ENCODE measurements around the gene KPNA5. TPM values are rescaled to one million over a fixed set of nuclear protein-coding genes. Genes with fewer than 3 reads are reported as not detected.

KPNA5 gene
- total and polyA plus RNA-seq, 5 donors: 3.1 to 15.2 (median 12.4) TPM

GRCh38 chr6:116763048-116763447 is 82.0 kb downstream of the KPNA5 start:
- H3K27ac ChIP-seq (ENCODE audit: low read length): no peak overlapping the region
- H3K4me1 ChIP-seq (ENCODE audit: control insufficient read depth, insufficient read depth, low read length): no peaks in the 10 kb centered on the region
- DNase-seq: no peak
- intact Hi-C loops (cut with DNase I): no loop called here
- no peaks in the 10 kb centered on the region for H3K9me3 ChIP-seq (ENCODE audit: control insufficient read depth, low read length)
- H3K4me3 ChIP-seq (ENCODE audit: low read length): no peak overlapping the region
- no peak for ATAC-seq
- H3K27me3 ChIP-seq (ENCODE audit: control insufficient read depth, insufficient read depth): no peaks in the 10 kb centered on the region

- H3K27me3 ChIP-seq (ENCODE audit: control insufficient read depth, insufficient read depth): no peaks in the 10 kb centered on the region
- 80% methylated on average over 11 of the region's 11 CpGs for WGBS
- no peaks in the 10 kb centered on the region for H3K4me1 ChIP-seq (ENCODE audit: control insufficient read depth, insufficient read depth, low read length)
- no peaks in the 10 kb centered on the region for H3K9me3 ChIP-seq (ENCODE audit: control insufficient read depth, low read length)
- peak in 1 of 3 donors; percentile 51 for DNase-seq
- peak overlapping the region; percentile 55 for H3K4me3 ChIP-seq (ENCODE audit: low read length)
- peak in 1 of 2 donors; percentile 64 for ATAC-seq
- intact Hi-C loops (cut with DNase I): no loop called here
- no peak overlapping the region for H3K27ac ChIP-seq (ENCODE audit: low read length)
Measured at GRCh38 chr6:116763906-116764628, 83.1 kb downstream of the KPNA5 start.

- WGBS: 20% methylated on average over 19 of the region's 19 CpGs
- no peaks in the 10 kb centered on the region for H3K27me3 ChIP-seq (ENCODE audit: control insufficient read depth, insufficient read depth)
Measured at GRCh38 chr6:116764629-116764960, 83.6 kb downstream of the KPNA5 start.

GRCh38 chr6:116764961-116765841 is 84.2 kb downstream of the KPNA5 start, which contains the start of gene FAM162B:
FAM162B (minus strand) TSS chr6:116765719; CDS start chr6:116765576, 143 bp downstream.
- ATAC-seq (peak; percentile 85 to 91), DNase-seq (peak; percentile 46 to 83 (median 75))
- whole genome bisulfite sequencing: 2% methylated on average over 89 of the region's 89 CpGs
- Histone ChIP-seq H3K4me1 (ENCODE audit: control insufficient read depth, insufficient read depth, low read length) (no peaks in the 10 kb centered on the region), H3K27ac (ENCODE audit: low read length) (no peak within 1 kb of the TSS), H3K27me3 (ENCODE audit: control insufficient read depth, insufficient read depth) (no peaks in the 10 kb centered on the region), H3K4me3 (ENCODE audit: low read length) (peak within 1 kb of the TSS; percentile 55), H3K9me3 (ENCODE audit: control insufficient read depth, low read length) (no peaks in the 10 kb centered on the region)
- intact Hi-C loops (cut with DNase I): no loop called here

More at GRCh38 chr6:116764629-116764960, 83.6 kb downstream of the KPNA5 start:
- no peaks in the 10 kb centered on the region for H3K9me3 ChIP-seq (ENCODE audit: control insufficient read depth, low read length)
- peak; percentile 51 to 67 for ATAC-seq
- DNase-seq: peak in 2 of 3 donors; percentile 21 to 59
- no peaks in the 10 kb centered on the region for H3K4me1 ChIP-seq (ENCODE audit: control insufficient read depth, insufficient read depth, low read length)
- H3K27ac ChIP-seq (ENCODE audit: low read length): no peak overlapping the region
- H3K4me3 ChIP-seq (ENCODE audit: low read length): peak overlapping the region; percentile 55
- intact Hi-C loops (cut with DNase I): no loop called here

- Histone ChIP-seq H3K9me3 (ENCODE audit: control insufficient read depth, low read length) (no peaks in the 10 kb centered on the region), H3K4me1 (ENCODE audit: control insufficient read depth, insufficient read depth, low read length) (no peaks in the 10 kb centered on the region), H3K27ac (ENCODE audit: low read length) (no peak overlapping the region), H3K27me3 (ENCODE audit: control insufficient read depth, insufficient read depth) (no peaks in the 10 kb centered on the region), H3K4me3 (ENCODE audit: low read length) (no peak overlapping the region)
- ATAC-seq: no peak
- DNase-seq: no peak
- WGBS: 65% methylated on average over 5 of the region's 5 CpGs
- intact Hi-C loops (cut with DNase I): no loop called here
Measured at GRCh38 chr6:116766506-116767176, 85.6 kb downstream of the KPNA5 start.

- H3K4me1 ChIP-seq (ENCODE audit: control insufficient read depth, insufficient read depth, low read length): no peaks in the 10 kb centered on the region
- H3K9me3 ChIP-seq (ENCODE audit: control insufficient read depth, low read length): no peaks in the 10 kb centered on the region
- no peak overlapping the region for H3K27ac ChIP-seq (ENCODE audit: low read length)
- DNase-seq (no peak), ATAC-seq (no peak)
- intact Hi-C loops (cut with DNase I): no loop called here
- WGBS: 44% methylated on average over 2 of the region's 2 CpGs
- H3K4me3 ChIP-seq (ENCODE audit: low read length): no peak overlapping the region
- H3K27me3 ChIP-seq (ENCODE audit: control insufficient read depth, insufficient read depth): no peaks in the 10 kb centered on the region
Measured at GRCh38 chr6:116767715-116768114, 86.7 kb downstream of the KPNA5 start.

GRCh38 chr6:116772450-116772849 is 91.4 kb downstream of the KPNA5 start:
- no peaks in the 10 kb centered on the region for H3K27me3 ChIP-seq (ENCODE audit: control insufficient read depth, insufficient read depth)
- intact Hi-C loops (cut with DNase I): loop anchor here in 2 of 4 donors (10.0 kb wide), 2 partner anchors 72 to 182 kb away; no protein-coding TSS in a partner anchor
- H3K27ac ChIP-seq (ENCODE audit: low read length): no peak overlapping the region
- WGBS: 78% methylated on average over 1 of the region's 1 CpG
- H3K4me3 ChIP-seq (ENCODE audit: low read length): no peak overlapping the region
- no peaks in the 10 kb centered on the region for H3K4me1 ChIP-seq (ENCODE audit: control insufficient read depth, insufficient read depth, low read length)
- no peaks in the 10 kb centered on the region for H3K9me3 ChIP-seq (ENCODE audit: control insufficient read depth, low read length)
- ATAC-seq (no peak), DNase-seq (no peak)

GRCh38 chr6:116773886-116774285 is 92.9 kb downstream of the KPNA5 start:
- H3K4me3 ChIP-seq (ENCODE audit: low read length): no peak overlapping the region
- no peak for DNase-seq
- WGBS: 61% methylated on average over 1 of the region's 1 CpG
- no peak overlapping the region for H3K27ac ChIP-seq (ENCODE audit: low read length)
- no peaks in the 10 kb centered on the region for H3K4me1 ChIP-seq (ENCODE audit: control insufficient read depth, insufficient read depth, low read length)
- intact Hi-C loops (cut with DNase I): loop anchor here in 2 of 4 donors (10.0 kb wide), 2 partner anchors 71 to 181 kb away; no protein-coding TSS in a partner anchor
- H3K27me3 ChIP-seq (ENCODE audit: control insufficient read depth, insufficient read depth): no peaks in the 10 kb centered on the region
- no peaks in the 10 kb centered on the region for H3K9me3 ChIP-seq (ENCODE audit: control insufficient read depth, low read length)
- no peak for ATAC-seq

GRCh38 chr6:116779573-116780164 is 98.7 kb downstream of the KPNA5 start:
- no peak for ATAC-seq
- DNase-seq: no peak
- H3K9me3 ChIP-seq (ENCODE audit: control insufficient read depth, low read length): no peaks in the 10 kb centered on the region
- no peaks in the 10 kb centered on the region for H3K27me3 ChIP-seq (ENCODE audit: control insufficient read depth, insufficient read depth)
- no peak overlapping the region for H3K4me3 ChIP-seq (ENCODE audit: low read length)
- intact Hi-C loops (cut with DNase I): loop anchor here in 2 of 4 donors (10.0 kb wide), 2 partner anchors 65 to 175 kb away; no protein-coding TSS in a partner anchor
- H3K4me1 ChIP-seq (ENCODE audit: control insufficient read depth, insufficient read depth, low read length): no peaks in the 10 kb centered on the region
- 26% methylated on average over 13 of the region's 13 CpGs for WGBS
- H3K27ac ChIP-seq (ENCODE audit: low read length): no peak overlapping the region

GRCh38 chr6:116783852-116784251 is 102.8 kb downstream of the KPNA5 start:
- intact Hi-C loops (cut with DNase I): no loop called here
- H3K27ac ChIP-seq (ENCODE audit: low read length): no peak overlapping the region
- H3K27me3 ChIP-seq (ENCODE audit: control insufficient read depth, insufficient read depth): no peaks in the 10 kb centered on the region

More at GRCh38 chr6:116783852-116784251, 102.8 kb downstream of the KPNA5 start:
- DNase-seq (no peak), ATAC-seq (no peak)
- WGBS: 66% methylated on average over 5 of the region's 5 CpGs
- Histone ChIP-seq H3K4me1 (ENCODE audit: control insufficient read depth, insufficient read depth, low read length) (no peaks in the 10 kb centered on the region), H3K4me3 (ENCODE audit: low read length) (no peak overlapping the region), H3K9me3 (ENCODE audit: control insufficient read depth, low read length) (no peaks in the 10 kb centered on the region)
